Fibroblast of skin of back (primary cell): ENCODE data around the gene PPP2R2B.

Experiments
- DNase-seq: peaks from one replicate; pipeline ENCODE4 v3.0.0-alpha.2; 2013

Gene PPP2R2B

GRCh38 chr5:146821732-146822131, 56.8 kb downstream of the PPP2R2B start:
- no peak for DNase-seq

GRCh38 chr5:146820987-146821386, 57.6 kb downstream of the PPP2R2B start:
- no peak for DNase-seq

GRCh38 chr5:146818822-146819221, 59.7 kb downstream of the PPP2R2B start:
- DNase-seq: no peak

- no peak for DNase-seq
Measured at GRCh38 chr5:146817973-146818372, 60.6 kb downstream of the PPP2R2B start.

- DNase-seq: no peak
Measured at GRCh38 chr5:146816775-146817387, 61.7 kb downstream of the PPP2R2B start.

GRCh38 chr5:146815411-146815810, 63.1 kb downstream of the PPP2R2B start:
- no peak for DNase-seq

- DNase-seq: no peak
Measured at GRCh38 chr5:146813346-146814157, 65.0 kb downstream of the PPP2R2B start.

GRCh38 chr5:146805081-146805480, 73.5 kb downstream of the PPP2R2B start:
- DNase-seq: no peak

- no peak for DNase-seq
Measured at GRCh38 chr5:146802945-146803522, 75.5 kb downstream of the PPP2R2B start.

GRCh38 chr5:146799671-146800070, 78.9 kb downstream of the PPP2R2B start:
- DNase-seq: no peak

GRCh38 chr5:146799231-146799630, 79.3 kb downstream of the PPP2R2B start:
- DNase-seq: no peak

GRCh38 chr5:146797658-146798057, 80.9 kb downstream of the PPP2R2B start:
- DNase-seq: no peak

GRCh38 chr5:146796911-146797310, 81.6 kb downstream of the PPP2R2B start:
- DNase-seq: no peak

- no peak for DNase-seq
Measured at GRCh38 chr5:146796144-146796543, 82.4 kb downstream of the PPP2R2B start.

- peak; percentile 2 for DNase-seq
Measured at GRCh38 chr5:146794326-146795029, 84.1 kb downstream of the PPP2R2B start.

- DNase-seq: no peak
Measured at GRCh38 chr5:146793709-146794108, 84.8 kb downstream of the PPP2R2B start.

GRCh38 chr5:146791471-146791870, 87.1 kb downstream of the PPP2R2B start:
- DNase-seq: no peak

GRCh38 chr5:146789712-146790653, 88.6 kb downstream of the PPP2R2B start:
- no peak for DNase-seq

- no peak for DNase-seq
Measured at GRCh38 chr5:146788898-146789297, 89.7 kb downstream of the PPP2R2B start.

GRCh38 chr5:146785065-146785464, 93.5 kb downstream of the PPP2R2B start:
- no peak for DNase-seq

- DNase-seq: no peak
Measured at GRCh38 chr5:146781157-146781556, 97.4 kb downstream of the PPP2R2B start.
